ENCODE data around the gene CSF2RB.

The CSF2RB gene

DNA sequence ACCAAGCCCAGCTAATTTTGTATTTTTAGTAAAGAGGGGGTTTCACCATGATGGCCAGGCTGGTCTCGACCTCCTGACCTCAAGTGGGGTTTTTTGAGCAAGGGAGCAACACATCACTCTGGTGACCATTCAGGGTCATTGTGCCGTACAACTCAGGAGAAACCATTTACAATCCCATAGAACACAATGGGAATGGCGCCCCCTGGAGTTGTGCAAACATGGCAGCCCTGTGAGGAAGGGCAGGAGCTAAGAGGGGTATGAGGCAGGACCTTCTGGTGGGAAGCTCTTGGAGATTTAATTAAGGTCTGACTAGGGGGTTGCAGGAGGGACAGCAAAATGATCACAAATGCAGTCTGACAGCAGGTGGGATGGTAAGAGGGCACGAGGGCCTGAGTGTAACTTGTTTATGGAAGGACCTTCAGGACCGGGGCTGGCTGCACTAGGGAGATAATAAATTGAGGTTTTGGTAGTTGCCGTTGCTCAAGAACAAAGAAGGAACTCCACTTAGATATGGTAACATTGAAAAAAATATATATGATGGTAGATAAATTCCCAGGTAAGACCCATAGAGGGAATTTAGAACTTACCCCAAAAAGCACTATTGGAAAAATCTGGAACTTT, 9.1 kb upstream of the CSF2RB start:
- TF ChIP-seq, protein P1, sequence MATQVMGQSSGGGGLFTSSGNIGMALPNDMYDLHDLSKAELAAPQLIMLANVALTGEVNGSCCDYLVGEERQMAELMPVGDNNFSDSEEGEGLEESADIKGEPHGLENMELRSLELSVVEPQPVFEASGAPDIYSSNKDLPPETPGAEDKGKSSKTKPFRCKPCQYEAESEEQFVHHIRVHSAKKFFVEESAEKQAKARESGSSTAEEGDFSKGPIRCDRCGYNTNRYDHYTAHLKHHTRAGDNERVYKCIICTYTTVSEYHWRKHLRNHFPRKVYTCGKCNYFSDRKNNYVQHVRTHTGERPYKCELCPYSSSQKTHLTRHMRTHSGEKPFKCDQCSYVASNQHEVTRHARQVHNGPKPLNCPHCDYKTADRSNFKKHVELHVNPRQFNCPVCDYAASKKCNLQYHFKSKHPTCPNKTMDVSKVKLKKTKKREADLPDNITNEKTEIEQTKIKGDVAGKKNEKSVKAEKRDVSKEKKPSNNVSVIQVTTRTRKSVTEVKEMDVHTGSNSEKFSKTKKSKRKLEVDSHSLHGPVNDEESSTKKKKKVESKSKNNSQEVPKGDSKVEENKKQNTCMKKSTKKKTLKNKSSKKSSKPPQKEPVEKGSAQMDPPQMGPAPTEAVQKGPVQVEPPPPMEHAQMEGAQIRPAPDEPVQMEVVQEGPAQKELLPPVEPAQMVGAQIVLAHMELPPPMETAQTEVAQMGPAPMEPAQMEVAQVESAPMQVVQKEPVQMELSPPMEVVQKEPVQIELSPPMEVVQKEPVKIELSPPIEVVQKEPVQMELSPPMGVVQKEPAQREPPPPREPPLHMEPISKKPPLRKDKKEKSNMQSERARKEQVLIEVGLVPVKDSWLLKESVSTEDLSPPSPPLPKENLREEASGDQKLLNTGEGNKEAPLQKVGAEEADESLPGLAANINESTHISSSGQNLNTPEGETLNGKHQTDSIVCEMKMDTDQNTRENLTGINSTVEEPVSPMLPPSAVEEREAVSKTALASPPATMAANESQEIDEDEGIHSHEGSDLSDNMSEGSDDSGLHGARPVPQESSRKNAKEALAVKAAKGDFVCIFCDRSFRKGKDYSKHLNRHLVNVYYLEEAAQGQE (IDR thresholded peaks at IDR 0.05; ENCODE audit: insufficient read depth in 1 of 2, low read depth in 2 of 2, low read length in 2 of 2), result no peak
- TF ChIP-seq FOXP2 (optimal IDR thresholded peaks at IDR 0.05; ENCODE audit: borderline replicate concordance, extremely low read depth, extremely low read length, insufficient read depth), result no peak
- no peak for TF ChIP-seq POLR2AphosphoS5 (IDR thresholded peaks at IDR 0.05; ENCODE audit: low read depth, low read length)
- TF ChIP-seq SIN3A (IDR thresholded peaks at IDR 0.05; ENCODE audit: borderline replicate concordance, insufficient read depth, low read length), result no peak
- no peak for TF ChIP-seq TAF1 (IDR thresholded peaks at IDR 0.05; ENCODE audit: borderline replicate concordance, insufficient read depth, low read length)

DNA sequence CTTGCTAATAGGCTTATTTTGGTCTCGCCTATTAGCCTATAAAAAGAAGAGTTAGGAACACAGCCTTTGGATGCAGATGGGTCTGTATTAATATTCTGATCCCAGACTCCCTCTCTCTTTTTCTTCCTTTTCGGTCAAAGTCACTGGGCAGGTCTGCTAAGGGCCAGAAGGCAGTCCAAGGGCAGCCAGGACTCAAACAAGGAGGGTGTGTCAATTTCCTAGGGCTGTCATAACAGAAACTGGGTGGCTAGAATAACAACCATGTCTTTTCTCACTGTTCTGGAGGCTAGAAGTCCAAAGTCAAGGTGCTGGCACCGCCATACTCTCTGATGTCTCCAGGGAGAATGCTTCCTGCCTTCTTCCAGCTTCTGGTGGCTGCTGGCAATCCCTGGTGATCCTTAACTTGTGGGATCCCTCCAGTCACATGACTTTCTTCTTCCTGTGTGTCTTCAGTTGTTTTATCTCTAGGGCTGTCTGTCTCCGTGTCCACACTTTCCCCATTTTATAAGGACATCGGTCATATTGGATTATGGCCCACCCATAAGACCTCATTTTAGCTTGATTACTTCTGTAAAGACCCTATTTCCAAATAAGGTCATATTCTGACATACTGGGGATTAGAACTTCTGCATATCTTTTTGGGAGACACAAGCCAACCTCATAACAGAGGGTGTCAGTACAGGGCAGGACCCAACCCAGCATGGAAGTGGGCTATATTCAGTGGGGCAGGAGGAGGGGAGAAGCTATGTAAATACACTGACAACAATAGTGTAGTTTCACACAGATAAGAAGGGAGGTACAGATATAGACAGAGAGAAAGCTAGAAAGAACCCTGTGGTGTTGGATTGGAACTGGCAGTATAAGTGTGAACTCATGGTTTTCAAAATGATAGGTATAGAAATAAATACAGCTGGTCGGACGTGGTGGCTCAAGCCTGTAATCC, 5.9 kb upstream of the CSF2RB start:
- TF ChIP-seq FOXP2 (optimal IDR thresholded peaks at IDR 0.05; ENCODE audit: borderline replicate concordance, extremely low read depth, extremely low read length, insufficient read depth), result no peak
- TF ChIP-seq SIN3A (IDR thresholded peaks at IDR 0.05; ENCODE audit: borderline replicate concordance, insufficient read depth, low read length), result no peak
- TF ChIP-seq, protein P1 (IDR thresholded peaks at IDR 0.05; ENCODE audit: insufficient read depth in 1 of 2, low read depth in 2 of 2, low read length in 2 of 2), result no peak
- TF ChIP-seq TAF1 (IDR thresholded peaks at IDR 0.05; ENCODE audit: borderline replicate concordance, insufficient read depth, low read length), result no peak

DNA sequence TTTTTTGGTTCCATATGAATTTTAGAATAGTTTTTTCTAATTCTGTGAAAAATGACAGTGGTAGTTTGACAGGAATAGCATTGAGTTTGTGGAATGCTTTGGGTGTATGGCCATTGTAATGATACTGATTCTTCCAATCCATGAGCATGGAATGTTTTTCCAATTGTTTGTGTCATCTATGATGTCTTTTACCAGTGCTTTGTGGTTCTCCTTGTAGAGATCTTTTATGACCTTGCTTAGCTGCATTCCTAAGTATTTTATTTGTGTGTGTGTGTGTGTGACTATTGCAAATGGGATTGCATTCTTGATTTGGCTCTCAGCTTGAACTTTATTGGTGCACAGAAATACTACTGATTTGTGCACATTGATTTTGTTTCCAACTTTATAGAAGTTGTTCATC, 3.0 kb upstream of the CSF2RB start:
- TF ChIP-seq SIN3A (IDR thresholded peaks at IDR 0.05; ENCODE audit: borderline replicate concordance, insufficient read depth, low read length), result no peak
- TF ChIP-seq, protein P1 (IDR thresholded peaks at IDR 0.05; ENCODE audit: insufficient read depth in 1 of 2, low read depth in 2 of 2, low read length in 2 of 2), result no peak
- no peak for TF ChIP-seq POLR2AphosphoS5 (IDR thresholded peaks at IDR 0.05; ENCODE audit: low read depth, low read length)
- no peak for TF ChIP-seq FOXP2 (optimal IDR thresholded peaks at IDR 0.05; ENCODE audit: borderline replicate concordance, extremely low read depth, extremely low read length, insufficient read depth)
- TF ChIP-seq TAF1 (IDR thresholded peaks at IDR 0.05; ENCODE audit: borderline replicate concordance, insufficient read depth, low read length), result no peak

DNA sequence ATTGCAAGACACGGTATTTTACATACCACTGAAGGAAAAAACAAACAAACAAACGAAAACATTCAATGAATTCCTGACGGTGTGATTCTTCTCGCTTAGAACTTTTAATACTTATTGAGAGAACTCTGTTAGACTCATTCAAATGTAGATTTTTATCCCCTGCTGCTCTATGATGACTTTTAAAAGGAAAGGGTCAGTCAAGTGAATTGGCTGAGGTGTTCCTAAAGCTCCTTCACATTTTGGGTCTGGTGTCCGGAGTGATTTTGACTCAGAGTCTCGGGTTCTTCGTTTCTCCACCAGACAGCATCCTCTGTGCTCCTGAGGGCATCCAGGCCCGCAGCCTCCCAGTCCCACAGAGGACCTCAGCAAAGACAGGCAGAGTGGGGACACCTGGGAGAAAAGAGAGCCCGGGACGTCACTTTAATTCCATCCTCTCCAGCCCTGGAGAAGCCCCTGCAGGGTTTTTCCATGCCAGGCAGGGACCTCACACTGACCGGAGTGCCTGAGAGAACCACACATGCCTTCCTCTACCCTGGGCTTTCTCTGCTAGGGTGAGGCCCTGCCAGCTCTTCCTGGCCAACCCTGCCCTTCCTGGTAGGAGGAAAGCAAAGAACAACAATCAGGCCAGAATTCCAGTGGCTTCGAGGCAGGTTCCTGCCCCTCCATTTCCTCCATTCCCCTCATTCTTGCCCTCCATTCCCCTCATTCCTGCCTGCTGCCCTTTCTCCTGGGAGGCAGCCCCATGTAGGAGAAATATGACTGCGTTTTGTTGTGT, 1.4 kb upstream of the CSF2RB start:
- TF ChIP-seq SIN3A (IDR thresholded peaks at IDR 0.05; ENCODE audit: borderline replicate concordance, insufficient read depth, low read length) (no peak), POLR2AphosphoS5 (IDR thresholded peaks at IDR 0.05; ENCODE audit: low read depth, low read length) (no peak), TAF1 (IDR thresholded peaks at IDR 0.05; ENCODE audit: borderline replicate concordance, insufficient read depth, low read length) (no peak), FOXP2 (optimal IDR thresholded peaks at IDR 0.05; ENCODE audit: borderline replicate concordance, extremely low read depth, extremely low read length, insufficient read depth) (no peak)
- TF ChIP-seq, protein P1 (IDR thresholded peaks at IDR 0.05; ENCODE audit: insufficient read depth in 1 of 2, low read depth in 2 of 2, low read length in 2 of 2), result no peak
